ENCODE results near the gene EDC3. TPM values are rescaled to one million over a fixed set of nuclear protein-coding genes. Genes with fewer than 3 reads are reported as not detected.

Gene EDC3
- total and polyA plus RNA-seq, 7 donors, result 7.8 to 24.1 (median 19.6) TPM

- DNase-seq (no peak), ATAC-seq (no peak)
- intact Hi-C loops (cut with DNase I), result no loop called here
- H3K9me3 ChIP-seq, result no peaks in the 10 kb centered on the region
- 84 to 94% (median 86%) methylated on average over 3 of the region's 3 CpGs for WGBS, 3 donors
- no peak overlapping the region for H3K27ac ChIP-seq
- H3K4me3 ChIP-seq, result no peak overlapping the region
- no peak for TF ChIP-seq CTCF (IDR thresholded peaks at IDR 0.05)
- no peaks in the 10 kb centered on the region for H3K27me3 ChIP-seq (ENCODE audit: insufficient read depth in 3 of 3, low read length in 2 of 3)
- peaks cover 0 to 5% of the 10 kb centered on the region in 2 donors for H3K36me3 ChIP-seq (ENCODE audit: insufficient read depth in 1 of 2, low read depth in 1 of 2)
- H3K4me1 ChIP-seq, result peaks cover 54% of the 10 kb centered on the region
Observed at GRCh38 chr15:74657846-74658245, 38.0 kb downstream of the EDC3 start.

- Histone ChIP-seq H3K27ac (no peak overlapping the region), H3K9me3 (no peaks in the 10 kb centered on the region), H3K27me3 (ENCODE audit: insufficient read depth in 3 of 3, low read length in 2 of 3) (no peaks in the 10 kb centered on the region), H3K4me3 (no peak overlapping the region), H3K4me1 (peaks cover 46% of the 10 kb centered on the region), H3K36me3 (ENCODE audit: insufficient read depth in 1 of 2, low read depth in 1 of 2) (peaks cover 0 to 5% of the 10 kb centered on the region in 2 donors)
- 73 to 89% (median 74%) methylated on average over 6 of the region's 6 CpGs for WGBS, 3 donors
- ATAC-seq (no peak), DNase-seq (no peak)
- intact Hi-C loops (cut with DNase I), result no loop called here
- no peak for TF ChIP-seq CTCF (IDR thresholded peaks at IDR 0.05)
Observed at GRCh38 chr15:74656935-74657535, 38.8 kb downstream of the EDC3 start.

GRCh38 chr15:74655424-74655823 lies 40.4 kb downstream of the EDC3 start:
- peak overlapping the region; percentile 82 for H3K27ac ChIP-seq
- peaks cover 54% of the 10 kb centered on the region for H3K4me1 ChIP-seq
- no peak overlapping the region for H3K4me3 ChIP-seq
- TF ChIP-seq CTCF (IDR thresholded peaks at IDR 0.05), result no peak
- H3K36me3 ChIP-seq (ENCODE audit: insufficient read depth in 1 of 2, low read depth in 1 of 2), result peaks cover 0 to 5% of the 10 kb centered on the region in 2 donors
- DNase-seq (no peak), ATAC-seq (peak in 2 of 4 donors; percentile 26 to 41)
- intact Hi-C loops (cut with DNase I), result no loop called here
- no peaks in the 10 kb centered on the region for H3K9me3 ChIP-seq
- no peaks in the 10 kb centered on the region for H3K27me3 ChIP-seq (ENCODE audit: insufficient read depth in 3 of 3, low read length in 2 of 3)
- 66 to 81% (median 73%) methylated on average over 7 of the region's 7 CpGs for WGBS, 3 donors

GRCh38 chr15:74653426-74654102 lies 42.3 kb downstream of the EDC3 start:
- WGBS, 3 donors, result 55 to 77% (median 61%) methylated on average over 7 of the region's 7 CpGs
- Histone ChIP-seq H3K27ac (peak overlapping the region; percentile 82), H3K36me3 (ENCODE audit: insufficient read depth in 1 of 2, low read depth in 1 of 2) (peaks cover 0 to 5% of the 10 kb centered on the region in 2 donors), H3K4me1 (peaks cover 56% of the 10 kb centered on the region), H3K4me3 (no peak overlapping the region), H3K27me3 (ENCODE audit: insufficient read depth in 3 of 3, low read length in 2 of 3) (no peaks in the 10 kb centered on the region), H3K9me3 (no peaks in the 10 kb centered on the region)
- DNase-seq (no peak), ATAC-seq (peak in 1 of 4 donors; percentile 31)
- TF ChIP-seq CTCF (IDR thresholded peaks at IDR 0.05), result no peak
- intact Hi-C loops (cut with DNase I), result no loop called here

Measured in psoas muscle (tissue), 8 donors.